HK-2 (cell line): Measurements from ENCODE around the gene NISCH.

Experiments used
- DNase-seq: peaks from one replicate; pipeline ENCODE4 v3.0.0-alpha.2; 2018; ENCODE audit not compliant: unreplicated experiment

NISCH gene

GRCh38 chr3:52447512-52448355, 7.7 kb upstream of the NISCH start:
- DNase-seq, result no peak

GRCh38 chr3:52450489-52451236, 4.7 kb upstream of the NISCH start:
- DNase-seq, result no peak

- DNase-seq, result no peak
These were observed 3.9 kb upstream of the NISCH start for GRCh38 chr3:52451237-52452083.

- DNase-seq, result no peak
These were observed 3.3 kb upstream of the NISCH start for GRCh38 chr3:52452126-52452525.

- no peak for DNase-seq
These were observed 2.7 kb upstream of the NISCH start for GRCh38 chr3:52452570-52453221.

- no peak for DNase-seq
These were observed 1.7 kb upstream of the NISCH start, which contains the start of gene TNNC1 for GRCh38 chr3:52453496-52454249. TNNC1 (minus strand) TSS chr3:52454041; CDS start chr3:52454015, 26 bp downstream.

DNA sequence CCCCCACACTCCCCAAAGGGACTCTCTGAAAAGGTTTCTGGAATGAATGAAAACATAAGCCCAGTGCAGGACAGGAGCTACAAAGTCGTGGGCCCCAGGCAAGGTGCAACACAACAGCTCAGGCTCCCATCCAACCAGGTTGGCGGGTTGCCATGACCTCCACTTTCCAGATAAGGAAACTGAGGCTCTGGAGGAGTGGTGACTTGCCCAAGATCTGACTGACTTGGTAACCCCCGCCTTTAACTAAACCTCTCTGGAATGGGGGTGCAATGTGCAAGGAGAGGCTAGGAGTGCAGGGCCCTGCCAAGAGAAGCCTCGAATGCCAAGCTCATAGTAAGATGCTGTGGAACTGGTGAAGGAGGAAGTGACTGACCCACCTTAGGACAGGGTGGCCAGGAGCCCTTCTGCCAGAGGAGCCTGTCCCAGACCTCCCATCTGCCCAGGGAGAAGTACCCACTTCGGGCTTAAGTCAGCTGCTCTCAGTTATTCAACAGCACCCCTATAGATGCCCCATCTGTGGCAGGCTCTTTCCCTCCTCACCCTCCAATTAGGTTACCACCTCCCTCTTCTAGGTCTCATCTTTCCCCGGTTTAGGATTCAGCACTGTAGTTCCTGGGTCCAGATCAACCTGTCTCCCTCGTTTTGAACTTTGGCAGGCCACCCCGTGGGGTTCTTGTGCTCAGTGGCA, 1.0 kb upstream of the NISCH start:
- no peak for DNase-seq

- no peak for DNase-seq
These were observed 494 bp upstream of the NISCH start for GRCh38 chr3:52454938-52455282.

- DNase-seq, result no peak
These were observed 880 bp downstream of the NISCH start for GRCh38 chr3:52456169-52456799.

- no peak for DNase-seq
These were observed 1.4 kb downstream of the NISCH start for GRCh38 chr3:52456800-52457183.

GRCh38 chr3:52458031-52458760, 2.8 kb downstream of the NISCH start:
- no peak for DNase-seq

- no peak for DNase-seq
These were observed 3.6 kb downstream of the NISCH start for GRCh38 chr3:52458770-52459545.

DNA sequence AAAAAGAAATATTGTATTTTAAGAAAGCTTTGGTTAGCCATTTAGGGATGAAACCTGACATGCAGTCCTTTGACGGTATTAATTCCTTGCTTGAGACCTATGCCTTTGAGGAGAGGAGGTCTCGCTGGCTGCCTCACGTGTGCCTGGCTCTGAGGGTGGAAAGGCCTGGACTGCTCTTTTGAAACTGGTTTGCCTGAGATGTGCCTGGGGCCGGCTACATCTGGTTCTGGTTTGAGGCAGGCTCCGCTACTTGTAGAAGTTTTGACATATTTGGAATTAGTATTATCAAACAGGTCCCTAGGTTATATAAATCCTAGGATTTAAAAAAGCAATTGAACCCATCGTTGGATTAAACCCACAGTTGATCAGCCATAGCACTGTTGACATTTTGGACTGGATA, 6.5 kb downstream of the NISCH start:
- DNase-seq, result no peak

GRCh38 chr3:52463416-52463815, 8.0 kb downstream of the NISCH start:
- DNase-seq, result no peak

- DNase-seq, result no peak
These were observed 12.9 kb downstream of the NISCH start for GRCh38 chr3:52468336-52468735.

DNA sequence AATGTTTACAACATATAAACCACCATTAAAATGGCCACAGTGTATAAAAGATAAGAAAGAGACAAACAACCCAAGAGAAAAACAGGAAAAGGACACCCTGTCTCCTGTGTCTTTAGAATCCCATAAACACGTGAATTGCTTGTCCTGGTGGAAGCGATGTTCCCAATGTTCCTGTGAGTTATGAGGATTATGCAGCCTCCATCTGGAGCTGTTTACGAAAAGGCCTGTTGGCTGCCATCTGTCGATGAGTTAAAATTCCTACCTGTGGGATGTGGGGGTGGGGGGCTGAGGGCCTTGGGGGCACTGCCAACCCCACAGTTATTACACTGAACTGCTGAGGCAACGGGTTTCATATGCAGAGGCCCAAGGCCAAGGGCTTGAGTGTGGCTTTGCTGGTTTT, 13.6 kb downstream of the NISCH start:
- no peak for DNase-seq

DNA sequence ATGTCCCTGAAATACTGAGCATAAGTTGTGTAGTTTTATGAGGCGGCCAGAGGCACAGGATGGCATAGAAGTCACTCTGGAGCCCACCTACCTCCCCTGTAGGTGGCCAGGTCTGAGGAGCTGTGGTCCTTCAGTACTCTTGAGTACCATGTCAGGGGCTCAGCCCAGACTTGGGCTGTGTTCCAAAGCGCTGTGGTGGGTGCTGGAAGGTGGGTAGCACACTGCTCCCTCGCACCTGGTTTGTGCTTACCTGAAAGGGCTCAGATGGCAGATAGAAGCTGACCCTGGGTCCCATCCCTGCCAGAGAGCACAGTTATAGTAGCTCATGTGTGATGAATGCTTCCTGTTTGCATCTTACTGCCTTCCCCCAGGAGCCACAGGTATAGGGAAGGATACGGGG, 15.5 kb downstream of the NISCH start:
- no peak for DNase-seq
